WTC11 (cell line): ENCODE measurements around the gene TRDMT1. TPM values are rescaled to one million over a fixed set of nuclear protein-coding genes. Genes with fewer than 3 reads are reported as not detected.

Experiments used
- ATAC-seq: fragments of 200-7000 bp; cut with Tn5 transposase; 2 replicates; pipeline ENCODE4 v1.10.0; 2021; ENCODE audit warnings: mild to moderate bottlenecking, moderate library complexity
- CTCF ChIA-PET: fragments of 300-600 bp; sonication (Branson Sonifier 250); formaldehyde crosslinking; loops from one replicate; lab custom pipeline; 2021; ENCODE audit warnings: antibody characterized with exemption; lab: Charles Lee
- POLR2A ChIA-PET: fragments of 350-600 bp; sonication (Branson Sonifier 250); formaldehyde crosslinking; loops from one replicate; lab custom pipeline; 2021; ENCODE audit warnings: antibody characterized with exemption; lab: Charles Lee
- DNase-seq: peaks from one replicate; pipeline ENCODE4 v3.0.0; 2021; ENCODE audit warnings: low spot score
- H3K27ac Mint-ChIP-seq: 2 replicates; pipeline ENCODE4 v1.8.0; 2021; ENCODE audit warnings: mixed read lengths
- H3K27me3 Mint-ChIP-seq: 2 replicates; pipeline ENCODE4 v1.8.0; 2021; ENCODE audit warnings: low read depth, mild to moderate bottlenecking, moderate library complexity, mixed read lengths
- H3K36me3 Mint-ChIP-seq: 2 replicates; pipeline ENCODE4 v1.8.0; 2021; ENCODE audit warnings: mixed read lengths
- H3K4me1 Mint-ChIP-seq: 2 replicates; pipeline ENCODE4 v1.8.0; 2022; ENCODE audit warnings: mixed read lengths
- H3K4me3 Mint-ChIP-seq: 2 replicates; pipeline ENCODE4 v1.8.0; 2021; ENCODE audit warnings: mild to moderate bottlenecking, moderate library complexity, mixed read lengths
- H3K9me3 Mint-ChIP-seq: 2 replicates; pipeline ENCODE4 v1.8.0; 2021; ENCODE audit warnings: mixed read lengths
- ATF3 ChIP-seq: sonication (generic); formaldehyde crosslinking; conservative IDR thresholded peaks from 2 replicates; pipeline ENCODE4 v1.8.1; 2022; ENCODE audit warnings: mild to moderate bottlenecking, missing genetic modification reagents
- ATF6 ChIP-seq: sonication (generic); formaldehyde crosslinking; IDR thresholded peaks from 2 replicates; pipeline ENCODE4 v1.8.1; 2023; ENCODE audit warnings: mild to moderate bottlenecking, missing genetic modification reagents
- CBFB ChIP-seq: sonication (generic); formaldehyde crosslinking; IDR thresholded peaks from 2 replicates; pipeline ENCODE4 v1.8.1; 2022; ENCODE audit warnings: mild to moderate bottlenecking, low read depth, missing genetic modification reagents
- FOXP1 ChIP-seq: sonication (generic); formaldehyde crosslinking; IDR thresholded peaks from 2 replicates; pipeline ENCODE4 v1.8.0; 2022; ENCODE audit warnings: missing genetic modification reagents, mild to moderate bottlenecking, moderate library complexity, borderline replicate concordance
- OVOL2 ChIP-seq: fragments of 250-450 bp; sonication (Bioruptor Pico); IDR thresholded peaks from 2 replicates; pipeline ENCODE4 v1.9.0; 2021; ENCODE audit warnings: mild to moderate bottlenecking, borderline replicate concordance
- PRDM15 ChIP-seq: sonication (generic); formaldehyde crosslinking; IDR thresholded peaks from 2 replicates; pipeline ENCODE4 v1.8.0; 2022; ENCODE audit warnings: missing genetic modification reagents
- SP1 ChIP-seq: sonication (generic); formaldehyde crosslinking; conservative IDR thresholded peaks from 2 replicates; pipeline ENCODE4 v1.8.1; 2022; ENCODE audit warnings: missing genetic modification reagents
- ZNF263 ChIP-seq: sonication (generic); formaldehyde crosslinking; IDR thresholded peaks from 2 replicates; pipeline ENCODE4 v1.8.1; 2022; ENCODE audit warnings: low read depth, mild to moderate bottlenecking, moderate library complexity, missing genetic modification reagents
- ZNF281 ChIP-seq: sonication (generic); formaldehyde crosslinking; IDR thresholded peaks from 2 replicates; pipeline ENCODE4 v1.8.0; 2023; ENCODE audit warnings: mild to moderate bottlenecking, missing genetic modification reagents
- ZNF317 ChIP-seq: sonication (generic); formaldehyde crosslinking; IDR thresholded peaks from 2 replicates; pipeline ENCODE4 v1.8.1; 2023; ENCODE audit warnings: low read depth, mild to moderate bottlenecking, moderate library complexity, missing genetic modification reagents, borderline replicate concordance
- ZNF396 ChIP-seq: fragments of 250-450 bp; sonication (Bioruptor Pico); IDR thresholded peaks from 2 replicates; pipeline ENCODE4 v1.8.0; 2021; ENCODE audit warnings: mild to moderate bottlenecking, moderate library complexity, borderline replicate concordance
- ZNF416 ChIP-seq: fragments of 250-450 bp; sonication (Bioruptor Pico); IDR thresholded peaks from 2 replicates; pipeline ENCODE4 v1.9.0; 2021; ENCODE audit warnings: mild to moderate bottlenecking, inconsistent platforms
- ZNF512 ChIP-seq: sonication (generic); formaldehyde crosslinking; IDR thresholded peaks from 2 replicates; pipeline ENCODE4 v1.8.1; 2022; ENCODE audit warnings: missing genetic modification reagents, borderline replicate concordance
- total RNA-seq: library from RNA; stranded (reverse); gene quantifications from 3 replicates; pipeline ENCODE4 v1.2.3, GENCODE V29; 2021
- TF ChIP-seq, protein P1 (sequence below): sonication (generic); formaldehyde crosslinking; IDR thresholded peaks from 2 replicates; pipeline ENCODE4 v1.8.1; 2023; ENCODE audit warnings: mild to moderate bottlenecking, missing genetic modification reagents
- TF ChIP-seq, protein P2 (sequence below): sonication (generic); formaldehyde crosslinking; IDR thresholded peaks from 2 replicates; pipeline ENCODE4 v1.8.0; 2022; ENCODE audit warnings: mild to moderate bottlenecking, missing genetic modification reagents

Gene TRDMT1
- total RNA-seq, 1 experiment from 2014 or later = 11.7 TPM

DNA sequence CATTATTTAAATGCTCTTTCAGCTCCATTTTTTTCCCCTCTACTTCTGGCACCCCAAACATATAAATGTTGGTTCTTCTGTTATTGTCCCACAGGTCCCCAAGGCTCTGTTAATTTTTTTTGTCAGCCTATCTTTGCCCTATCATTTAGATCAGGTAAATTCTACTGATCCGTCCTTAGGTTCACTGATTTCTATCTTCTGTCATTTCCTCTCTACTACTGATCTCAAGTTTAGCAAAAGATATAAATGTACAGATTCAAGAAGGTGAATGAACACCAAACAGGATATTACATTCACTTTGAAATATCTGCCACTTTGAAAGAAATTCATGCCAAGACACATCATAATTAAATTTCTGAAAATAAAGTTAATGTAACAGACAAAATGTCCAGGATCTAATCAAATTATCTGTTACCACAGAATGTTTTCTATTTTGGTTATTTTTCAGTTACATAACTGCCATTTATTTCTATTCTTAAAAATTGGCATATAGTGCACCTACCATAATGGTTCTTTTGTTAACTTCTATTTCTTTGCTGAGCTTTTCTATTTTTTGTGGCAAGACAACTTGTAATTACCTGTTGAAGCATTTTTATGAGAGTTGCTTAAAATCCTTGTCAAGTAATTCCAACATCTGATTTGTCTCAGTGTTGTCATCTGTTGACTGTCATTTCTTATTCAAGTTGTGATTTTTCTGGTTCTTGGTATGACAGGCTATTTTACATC is 59.8 kb downstream of the TRDMT1 start:
- no peaks in the 10 kb centered on the region for H3K36me3 Mint-ChIP-seq
- H3K27ac Mint-ChIP-seq = no peak overlapping the region
- ATAC-seq (no peak), DNase-seq (no peak)
- ChIA-PET CTCF (interaction anchor here (0.5 kb wide), 1 partner anchor 38 kb away, joined by 3 read pairs; no protein-coding TSS in a partner anchor), POLR2A (no interaction called here)
- no peak for TF ChIP-seq OVOL2 (CRISPR knock-in tag)
- TF ChIP-seq, protein P1, sequence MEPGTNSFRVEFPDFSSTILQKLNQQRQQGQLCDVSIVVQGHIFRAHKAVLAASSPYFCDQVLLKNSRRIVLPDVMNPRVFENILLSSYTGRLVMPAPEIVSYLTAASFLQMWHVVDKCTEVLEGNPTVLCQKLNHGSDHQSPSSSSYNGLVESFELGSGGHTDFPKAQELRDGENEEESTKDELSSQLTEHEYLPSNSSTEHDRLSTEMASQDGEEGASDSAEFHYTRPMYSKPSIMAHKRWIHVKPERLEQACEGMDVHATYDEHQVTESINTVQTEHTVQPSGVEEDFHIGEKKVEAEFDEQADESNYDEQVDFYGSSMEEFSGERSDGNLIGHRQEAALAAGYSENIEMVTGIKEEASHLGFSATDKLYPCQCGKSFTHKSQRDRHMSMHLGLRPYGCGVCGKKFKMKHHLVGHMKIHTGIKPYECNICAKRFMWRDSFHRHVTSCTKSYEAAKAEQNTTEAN = no peak
- no peak for TF ChIP-seq PRDM15 (CRISPR knock-in tag)
- no peak for TF ChIP-seq ZNF281 (CRISPR knock-in tag)
- TF ChIP-seq ZNF317 (CRISPR knock-in tag) = no peak
- TF ChIP-seq SP1 = no peak
- no peak for TF ChIP-seq FOXP1 (CRISPR knock-in tag)
- TF ChIP-seq ATF3 (CRISPR knock-in tag) = no peak
- TF ChIP-seq, protein P2, sequence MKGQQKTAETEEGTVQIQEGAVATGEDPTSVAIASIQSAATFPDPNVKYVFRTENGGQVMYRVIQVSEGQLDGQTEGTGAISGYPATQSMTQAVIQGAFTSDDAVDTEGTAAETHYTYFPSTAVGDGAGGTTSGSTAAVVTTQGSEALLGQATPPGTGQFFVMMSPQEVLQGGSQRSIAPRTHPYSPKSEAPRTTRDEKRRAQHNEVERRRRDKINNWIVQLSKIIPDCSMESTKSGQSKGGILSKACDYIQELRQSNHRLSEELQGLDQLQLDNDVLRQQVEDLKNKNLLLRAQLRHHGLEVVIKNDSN (CRISPR knock-in tag) = no peak
- no peak for TF ChIP-seq CBFB (CRISPR knock-in tag)
- TF ChIP-seq ZNF263 (CRISPR knock-in tag) = no peak
- TF ChIP-seq ATF6 (CRISPR knock-in tag) = no peak
- no peaks in the 10 kb centered on the region for H3K27me3 Mint-ChIP-seq
- H3K9me3 Mint-ChIP-seq = no peaks in the 10 kb centered on the region
- H3K4me1 Mint-ChIP-seq = peaks cover 9% of the 10 kb centered on the region
- H3K4me3 Mint-ChIP-seq = no peak overlapping the region

- Mint-ChIP-seq H3K27me3 (no peaks in the 10 kb centered on the region), H3K9me3 (no peaks in the 10 kb centered on the region), H3K4me3 (no peak overlapping the region), H3K4me1 (peaks cover 9% of the 10 kb centered on the region), H3K36me3 (no peaks in the 10 kb centered on the region), H3K27ac (no peak overlapping the region)
- DNase-seq (no peak), ATAC-seq (no peak)
- CTCF ChIA-PET = no interaction called here
- POLR2A ChIA-PET = interaction anchor here (0.5 kb wide), 1 partner anchor 266 kb away, joined by 6 read pairs; no protein-coding TSS in a partner anchor
- TF ChIP-seq ATF6 (CRISPR knock-in tag) = no peak
- no peak for TF ChIP-seq ZNF512
- no peak for TF ChIP-seq ZNF396 (CRISPR knock-in tag)
- TF ChIP-seq ZNF416 (CRISPR knock-in tag) = no peak
Measured at GRCh38 chr10:17140386-17140761, 61.1 kb downstream of the TRDMT1 start.
